GM18519 (cell line): Measurements from ENCODE around the gene PARG.
"Not testable (repeated sequence)": the region's sequence is repeated elsewhere in the genome, so short reads cannot be mapped to it uniquely, and the experiment has no call there.

ENCODE experiments used
- ATAC-seq: cut with Tn5 transposase; IDR thresholded peaks from one replicate; pipeline ENCODE4 v1.9.1; 2021; ENCODE audit warnings: mild to moderate bottlenecking, moderate library complexity; ENCODE audit not compliant: unreplicated experiment, low FRiP score

Gene PARG

DNA sequence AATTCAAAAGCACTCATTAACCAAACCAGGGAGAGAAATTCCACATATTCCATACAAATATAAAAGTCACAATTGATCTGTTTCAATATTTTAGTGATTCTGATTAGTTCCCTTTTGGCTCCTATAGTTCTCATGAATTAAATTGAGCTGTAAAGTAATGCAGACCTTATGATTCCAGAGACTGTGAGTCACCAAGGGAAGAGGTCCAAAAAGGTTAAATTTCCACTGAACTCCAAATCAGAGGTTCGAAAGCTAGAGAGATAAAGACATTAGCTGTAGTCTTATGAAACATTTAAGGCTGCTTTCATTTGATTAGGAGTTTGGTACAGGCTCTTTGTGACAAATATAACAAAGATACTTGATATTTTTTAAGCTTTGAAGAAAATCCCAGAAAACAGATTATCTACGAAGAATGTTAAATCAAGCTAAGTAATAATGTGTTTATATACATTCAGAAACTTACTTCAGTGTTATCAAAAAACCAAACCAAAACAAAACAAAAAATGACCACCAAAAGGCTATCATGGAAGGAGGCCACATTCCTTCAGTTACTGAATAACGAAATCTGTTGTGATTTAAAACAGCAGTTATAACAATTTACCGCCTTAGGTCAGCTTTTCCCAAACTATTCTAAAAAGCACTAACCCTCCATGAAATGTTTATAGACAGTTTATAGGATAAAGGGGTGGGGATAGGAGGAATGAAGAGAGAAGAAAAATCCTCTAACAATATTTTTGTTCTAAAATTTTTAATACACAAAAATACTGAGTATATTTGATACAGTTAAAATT lies 33.3 kb downstream of the PARG start:
- not testable (repeated sequence) for ATAC-seq

DNA sequence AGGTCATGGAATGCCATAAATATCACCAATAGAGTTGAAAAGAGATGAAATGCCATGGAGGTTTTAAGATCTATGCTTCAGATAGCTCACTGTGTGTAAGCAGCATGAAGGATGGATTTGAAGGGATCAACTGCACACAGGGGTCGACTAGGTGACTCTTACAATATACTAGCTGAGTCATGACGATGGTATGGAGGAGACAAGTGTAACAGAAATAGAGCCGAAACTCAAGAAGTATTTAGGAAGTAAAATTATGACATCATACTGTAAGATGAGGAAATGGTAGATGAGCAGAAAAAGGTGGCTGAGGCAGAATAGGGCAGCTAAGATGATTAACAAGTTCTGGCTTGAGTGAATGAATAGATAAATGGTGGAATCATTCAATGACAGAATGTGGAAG lies 38.0 kb downstream of the PARG start:
- not testable (repeated sequence) for ATAC-seq

DNA sequence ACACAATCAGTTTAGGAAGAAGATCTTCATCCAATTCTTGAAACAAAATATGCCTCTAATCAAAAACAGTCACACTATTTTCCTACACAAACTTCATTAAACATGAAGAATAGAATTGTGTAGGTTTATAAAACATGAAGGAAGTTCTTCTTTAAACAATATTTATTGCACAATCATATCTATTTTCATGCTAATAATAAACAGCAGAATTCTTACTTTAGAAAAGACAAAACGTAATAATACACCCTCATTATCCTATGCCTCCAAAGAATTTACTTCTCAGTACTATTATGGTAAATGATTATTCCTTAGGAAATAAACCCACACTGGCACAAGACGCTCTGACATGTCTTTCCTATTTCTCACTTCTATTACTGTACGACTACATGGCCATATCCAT lies 41.4 kb downstream of the PARG start:
- ATAC-seq = not testable (repeated sequence)

DNA sequence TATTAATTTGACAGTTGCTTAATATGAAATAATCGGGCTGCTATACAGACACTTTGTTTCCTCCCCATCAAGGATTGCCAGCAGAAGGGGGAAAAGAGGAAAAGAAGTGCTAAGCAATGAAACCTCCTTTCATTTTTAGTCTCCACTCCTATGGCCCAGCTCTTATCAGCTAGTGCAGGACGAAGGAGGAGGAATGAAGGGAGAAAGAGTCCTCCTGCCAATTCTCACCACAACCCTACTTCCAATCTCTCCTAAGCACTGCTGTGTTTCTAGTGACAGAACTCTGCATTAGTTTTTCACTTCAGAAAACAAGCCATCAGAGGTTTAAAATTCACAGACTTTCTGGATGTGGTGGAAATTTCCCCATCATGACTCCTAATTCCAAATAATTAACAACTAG lies 41.8 kb downstream of the PARG start:
- ATAC-seq = not testable (repeated sequence)

DNA sequence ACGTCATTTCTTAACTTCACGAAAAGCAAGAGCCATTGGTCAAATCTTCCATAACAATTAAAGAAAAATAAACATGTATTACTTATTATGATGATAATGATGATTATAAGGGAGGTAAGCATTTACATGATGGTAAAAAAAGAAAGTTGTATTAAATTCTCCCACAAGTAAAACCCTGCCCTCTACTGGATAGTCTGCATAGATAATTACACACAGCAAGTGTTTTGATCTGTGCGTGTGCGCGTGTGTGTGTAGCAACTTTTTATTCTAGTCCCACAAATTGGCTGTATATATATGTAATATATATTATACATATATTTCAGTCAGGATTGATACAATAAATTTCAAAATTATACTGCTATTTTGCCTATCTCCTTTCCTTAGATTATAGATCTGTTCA lies 51.8 kb downstream of the PARG start:
- ATAC-seq = not testable (repeated sequence)

DNA sequence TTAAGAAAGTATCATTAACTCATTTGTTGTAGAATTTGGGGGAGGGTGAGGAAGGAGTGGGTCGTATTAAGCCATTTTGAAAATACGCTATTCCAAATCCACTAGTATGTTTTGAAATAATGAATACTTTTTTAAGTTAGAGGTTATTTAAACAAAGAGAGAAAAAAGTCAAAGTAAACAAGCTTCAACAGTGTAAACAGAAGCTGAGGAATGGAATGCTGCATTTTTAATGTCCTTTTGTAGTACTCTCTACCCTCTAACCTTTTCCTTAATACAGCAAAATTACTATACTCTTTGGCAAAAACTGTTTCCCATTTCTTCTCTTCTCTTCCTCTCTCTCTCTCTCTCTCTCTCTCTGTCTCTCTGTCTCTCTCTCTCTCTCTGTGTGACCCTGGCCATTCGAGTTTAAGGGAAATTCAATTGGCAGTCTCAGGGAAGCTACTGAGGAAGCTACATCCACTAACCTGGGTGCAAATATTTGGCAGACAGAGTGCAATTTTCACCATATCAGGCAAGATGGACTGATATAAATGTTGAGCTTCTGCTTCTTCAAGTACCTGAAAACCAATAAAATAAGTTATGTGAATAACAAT lies 57.0 kb downstream of the PARG start:
- ATAC-seq = not testable (repeated sequence)

DNA sequence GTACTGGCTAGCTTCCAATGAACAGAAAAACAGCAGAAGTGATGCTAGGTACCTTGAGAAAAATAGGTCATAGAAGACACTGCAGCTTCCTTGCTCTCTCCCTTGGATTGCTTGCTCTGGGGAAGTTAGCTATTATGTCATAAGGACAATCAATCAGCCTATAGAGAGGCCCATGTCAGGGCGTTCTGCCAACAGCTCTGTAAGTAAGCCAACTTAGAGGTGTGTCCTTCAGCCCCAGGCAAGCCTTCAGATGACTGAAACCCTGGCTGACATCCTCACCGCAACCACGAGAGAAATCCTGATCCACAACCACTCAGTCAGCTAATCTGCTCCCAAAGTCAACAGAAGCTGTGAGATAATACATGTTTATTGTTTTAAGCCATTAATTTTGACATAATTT lies 58.0 kb downstream of the PARG start:
- ATAC-seq = not testable (repeated sequence)

DNA sequence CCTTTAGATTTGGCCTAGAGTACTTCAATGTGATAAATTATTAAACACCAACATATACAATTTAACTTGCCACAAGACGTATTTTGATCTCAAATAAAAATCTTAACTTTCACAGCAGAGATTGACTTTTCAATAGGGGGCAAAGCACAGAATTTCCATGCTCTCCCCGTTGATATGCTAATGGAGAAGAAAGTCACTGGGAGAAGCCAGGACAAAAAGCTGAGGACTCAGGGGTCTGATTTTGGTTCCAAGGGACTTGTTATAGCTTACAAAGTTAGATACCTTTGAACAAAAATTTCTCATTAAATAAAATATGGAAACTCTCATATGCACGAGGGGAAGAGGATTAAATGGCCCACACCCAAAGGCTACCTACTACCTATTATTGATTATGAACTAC lies 59.5 kb downstream of the PARG start:
- ATAC-seq = not testable (repeated sequence)

DNA sequence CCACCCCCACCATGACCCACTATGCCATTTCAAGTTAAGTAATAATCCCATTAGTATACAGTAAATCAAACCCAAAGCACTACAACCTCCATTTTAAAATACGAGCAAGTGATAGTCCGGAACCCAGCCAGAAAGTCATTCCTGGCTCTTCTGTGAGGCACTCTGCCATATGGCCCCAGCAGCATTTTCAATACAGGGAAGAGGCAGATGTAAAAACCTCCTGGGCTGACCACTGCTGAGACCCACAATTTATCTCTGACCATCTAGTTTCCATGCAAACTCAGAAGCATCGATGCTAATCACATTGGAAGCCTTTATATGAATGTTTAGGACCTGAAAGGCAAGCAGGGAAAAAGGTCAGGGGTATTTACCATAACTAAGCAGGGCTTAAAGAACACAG lies 69.1 kb downstream of the PARG start:
- ATAC-seq = not testable (repeated sequence)

DNA sequence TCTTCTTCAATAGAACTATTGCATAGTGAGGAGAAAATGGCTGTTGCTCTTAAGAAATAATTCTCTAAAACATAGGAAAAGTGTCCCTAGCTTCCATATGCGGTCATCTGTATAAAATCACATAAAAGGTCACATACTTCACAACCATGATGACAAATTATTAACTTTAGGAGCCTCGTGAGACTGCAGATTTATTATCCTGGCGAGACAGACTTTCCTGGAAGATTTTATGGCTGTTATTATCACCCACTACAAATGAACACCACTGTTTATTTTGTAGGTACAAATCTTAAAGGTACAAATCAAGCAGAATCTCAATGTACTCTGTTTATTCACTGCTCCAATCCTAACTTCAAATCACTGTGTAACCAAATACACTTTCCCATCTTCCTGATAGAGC lies 70.4 kb downstream of the PARG start:
- ATAC-seq = not testable (repeated sequence)

DNA sequence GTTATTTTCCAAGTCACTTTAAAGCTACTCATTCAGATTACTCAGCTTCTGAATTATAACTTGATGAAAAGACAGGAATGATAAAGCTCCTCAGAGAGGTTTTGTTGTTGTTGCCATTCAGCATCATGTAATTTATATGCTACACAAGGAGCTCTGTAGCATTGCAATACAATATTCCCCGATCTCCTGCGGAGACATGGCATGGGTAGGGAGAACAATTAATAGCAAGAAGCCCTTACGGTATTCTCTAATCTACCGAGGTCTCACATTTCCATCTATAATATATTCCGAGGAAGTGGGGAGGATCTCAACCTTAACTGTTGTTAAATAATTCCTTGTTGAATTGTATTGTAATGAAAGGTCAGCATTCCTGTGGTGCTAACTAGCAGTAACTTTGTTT lies 81.9 kb downstream of the PARG start:
- not testable (repeated sequence) for ATAC-seq

DNA sequence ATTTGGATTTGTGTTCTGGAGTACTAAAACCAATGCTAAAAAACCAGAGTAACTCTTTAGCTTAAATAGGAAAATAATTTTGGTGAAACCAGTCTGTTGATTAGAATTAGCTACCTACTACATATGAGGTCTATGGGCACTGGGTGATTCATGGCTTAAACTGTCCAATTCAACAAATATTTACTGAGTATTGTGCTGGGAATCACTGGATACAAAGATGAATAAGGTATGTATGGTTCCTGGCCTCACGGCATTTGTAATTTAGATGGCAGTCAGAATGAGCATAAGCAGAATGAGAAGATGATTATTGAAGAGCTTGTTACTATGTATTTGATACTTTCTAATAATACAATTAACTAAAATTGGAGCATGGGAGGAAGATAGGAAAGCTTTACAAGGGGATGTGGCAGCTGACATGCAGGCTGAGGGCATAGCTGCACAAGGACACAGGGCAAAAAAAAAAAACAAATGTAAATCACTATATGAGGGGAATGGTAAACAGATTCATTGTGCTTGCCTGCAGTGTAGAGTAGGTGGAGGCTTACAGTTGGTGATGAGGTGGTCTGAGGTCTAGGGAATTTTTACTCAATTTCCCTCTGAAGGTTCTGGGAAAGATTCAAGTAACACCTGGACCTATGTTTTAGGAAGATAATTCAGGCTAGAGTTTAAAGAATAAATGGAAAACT lies 83.0 kb downstream of the PARG start:
- ATAC-seq = not testable (repeated sequence)

DNA sequence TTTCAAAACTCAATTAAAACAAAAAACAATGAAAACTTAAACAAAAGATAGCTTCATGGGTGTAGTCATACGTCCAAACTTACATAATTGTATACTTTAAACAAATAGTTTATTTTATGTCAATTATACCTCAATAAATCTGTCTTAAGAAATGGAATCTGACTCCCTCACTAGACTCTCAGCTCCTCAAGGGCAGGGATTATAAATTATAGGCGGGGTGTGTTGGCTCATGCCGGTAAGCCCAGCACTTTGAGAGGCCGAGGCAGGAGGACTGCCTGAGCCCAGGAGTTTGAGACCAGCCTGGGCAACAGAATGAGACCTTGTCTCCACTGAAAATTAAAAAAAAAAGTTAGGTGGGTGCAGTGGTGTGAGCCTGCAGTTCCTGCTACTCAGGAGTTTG lies 92.3 kb downstream of the PARG start:
- not testable (repeated sequence) for ATAC-seq

DNA sequence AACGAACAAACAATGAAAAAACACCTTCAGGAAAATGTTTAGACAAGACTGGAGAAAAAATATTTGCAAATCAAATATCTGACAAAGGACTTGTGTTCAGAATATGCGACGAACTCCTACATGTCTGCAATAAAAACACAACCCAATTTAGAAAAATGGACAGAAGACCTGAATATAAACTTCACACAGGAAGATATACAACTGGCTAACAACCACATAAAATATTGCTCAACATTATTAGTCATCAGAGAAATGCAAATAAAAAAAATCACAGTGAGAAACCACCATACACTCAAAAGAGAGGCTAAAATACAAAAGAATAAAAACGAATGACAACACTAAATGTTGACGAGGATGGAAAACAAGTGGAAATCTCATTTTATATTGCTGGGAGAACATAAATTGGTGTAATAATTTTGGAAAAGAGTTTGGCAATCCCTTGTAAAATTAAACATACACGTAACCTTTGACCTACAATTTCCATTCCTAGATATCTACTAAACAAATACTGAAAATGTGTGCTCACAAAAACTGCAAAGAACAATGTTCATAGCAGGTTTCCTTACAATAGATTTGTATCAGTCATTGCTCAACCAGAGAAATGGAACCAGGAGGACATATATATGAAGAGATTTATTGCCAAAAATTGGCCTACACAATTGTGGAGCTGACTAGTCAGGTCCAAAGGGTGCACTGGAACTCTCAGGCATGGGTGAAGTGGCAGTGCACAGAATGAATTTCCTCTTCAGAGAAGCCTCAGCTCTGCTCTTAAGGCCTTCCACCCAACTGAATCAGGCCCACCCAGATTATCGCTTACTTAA lies 96.8 kb downstream of the PARG start:
- no peak for ATAC-seq

DNA sequence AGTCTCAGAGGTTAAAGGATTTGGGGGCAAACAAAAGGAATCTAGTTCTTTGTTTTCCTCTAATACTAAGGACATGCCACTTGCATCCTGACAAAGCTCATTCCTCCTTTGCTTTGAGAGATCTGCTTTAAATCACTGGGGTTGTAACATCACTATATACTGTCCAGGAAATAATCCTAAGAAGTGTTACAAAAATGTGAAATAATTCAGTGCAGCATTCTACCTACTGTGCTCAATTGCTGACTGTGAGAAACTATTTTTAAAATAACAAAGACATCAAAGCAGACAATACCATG lies 99.5 kb downstream of the PARG start:
- ATAC-seq = not testable (repeated sequence)

DNA sequence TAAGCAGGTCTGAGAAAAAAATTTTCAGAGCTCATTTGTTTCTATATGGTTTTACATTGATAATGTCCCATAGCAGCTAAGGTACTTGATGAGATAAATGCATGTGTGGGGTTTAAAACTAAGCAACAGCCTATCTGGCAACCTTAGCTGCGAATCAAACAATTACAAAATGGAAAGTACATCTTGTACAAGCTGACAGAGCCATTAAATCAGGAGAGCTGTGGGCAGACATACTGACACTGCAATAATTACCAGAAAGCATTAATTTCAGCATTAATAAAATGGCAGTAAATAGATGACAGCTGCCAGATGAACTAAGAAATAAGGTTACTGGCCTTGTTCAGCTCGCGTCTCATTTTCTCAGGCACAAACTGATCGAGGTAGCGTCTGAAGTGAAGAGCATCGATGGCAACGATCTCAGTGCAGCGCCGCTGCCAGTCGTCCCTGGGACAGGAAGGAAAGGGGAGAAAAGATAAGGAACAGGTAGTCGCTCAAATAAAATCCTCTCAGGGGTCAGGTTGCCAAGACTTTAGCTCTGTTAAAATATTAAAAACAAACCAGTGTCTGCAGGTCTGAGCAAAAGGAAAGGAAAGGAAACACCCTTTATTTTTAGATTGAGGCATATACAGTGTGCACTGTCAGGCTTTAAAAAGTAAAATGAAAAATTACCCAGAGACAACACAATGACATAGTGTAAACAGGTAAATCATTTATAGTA lies 100.1 kb downstream of the PARG start:
- ATAC-seq = no peak

DNA sequence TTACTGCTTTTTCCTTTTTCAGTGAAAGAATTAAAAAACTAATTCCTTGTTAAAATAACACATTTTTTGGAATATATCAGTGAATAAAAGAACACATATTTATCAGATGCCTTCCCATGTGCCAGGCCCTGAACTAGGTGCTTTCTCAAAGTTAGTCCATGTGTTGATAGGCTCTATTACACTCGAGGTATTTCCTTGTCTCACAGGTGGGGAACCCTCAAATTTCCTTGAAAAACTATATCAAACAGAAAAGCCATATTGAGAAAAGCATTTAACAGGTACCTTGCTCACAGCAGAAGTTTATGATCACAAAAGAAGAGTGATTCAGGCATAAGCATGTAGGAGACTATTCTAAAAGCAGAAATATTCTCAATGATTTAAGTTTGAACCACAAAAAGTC lies 104.1 kb downstream of the PARG start:
- ATAC-seq = no peak

DNA sequence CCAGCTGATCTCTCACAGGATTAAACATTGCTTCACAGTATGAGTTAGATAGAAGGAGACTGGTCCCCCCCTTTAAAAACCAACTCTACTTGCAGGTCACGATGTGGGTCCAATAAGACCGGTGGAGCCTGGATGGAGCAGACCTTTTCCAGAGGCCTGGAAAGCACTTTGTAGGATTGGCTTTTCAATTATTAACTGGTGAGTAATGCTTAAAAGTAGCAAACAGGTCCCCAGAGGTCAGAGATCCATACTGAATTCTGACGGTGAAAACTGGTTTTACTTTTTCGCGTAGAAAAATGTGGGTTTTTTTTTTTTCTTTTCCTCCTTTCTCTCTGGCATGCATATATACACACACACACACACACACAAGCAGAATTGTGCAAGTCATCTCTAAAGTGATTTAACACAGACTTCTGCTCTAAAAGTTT lies 104.8 kb downstream of the PARG start:
- ATAC-seq = no peak

DNA sequence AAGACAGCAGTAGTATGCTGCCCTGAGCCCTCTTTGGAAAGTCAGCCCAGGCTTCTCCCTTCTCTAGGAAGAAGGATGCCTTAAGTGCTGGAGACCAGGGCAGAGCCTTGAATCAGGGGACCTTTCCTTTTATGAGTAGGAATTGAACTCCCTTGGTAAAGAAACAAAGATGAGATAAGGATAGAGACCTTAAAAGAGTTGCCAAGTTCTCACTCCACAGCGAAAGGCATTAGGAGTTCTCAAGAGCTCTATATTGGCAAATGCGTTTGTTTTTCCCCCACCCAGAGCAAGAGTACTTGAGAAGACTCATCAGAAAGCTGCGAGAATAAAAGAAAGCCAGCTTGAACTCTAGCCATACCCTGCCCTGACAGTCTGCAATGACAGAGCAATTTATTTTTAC lies 106.9 kb downstream of the PARG start:
- no peak for ATAC-seq

DNA sequence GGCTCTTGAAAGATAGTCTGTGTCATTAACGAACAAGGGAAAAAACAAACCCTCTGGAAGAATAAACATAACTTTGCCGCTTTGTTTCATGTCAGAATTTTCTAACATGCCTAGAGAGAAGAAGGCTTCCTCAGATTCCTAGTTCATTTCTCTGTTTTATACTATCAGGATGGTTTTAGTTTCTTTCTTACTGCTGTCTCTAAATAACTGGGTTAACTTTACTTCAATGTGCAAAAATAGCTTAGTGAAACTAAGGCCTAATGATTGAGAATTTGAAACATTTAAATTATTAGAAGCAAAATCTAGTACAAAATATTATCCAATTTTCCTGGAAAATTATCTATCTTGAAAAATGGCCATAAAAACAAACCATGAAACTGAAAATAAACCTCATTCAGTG lies 107.6 kb downstream of the PARG start:
- no peak for ATAC-seq
